Tibial nerve (tissue), 4 donors: ENCODE results near the gene ZNF587B. TPM values are rescaled to one million over a fixed set of nuclear protein-coding genes. Genes with fewer than 3 reads are reported as not detected.
"Not testable (repeated sequence)": the region's sequence is repeated elsewhere in the genome, so short reads cannot be mapped to it uniquely, and the experiment has no call there.

Experiments used
- DNase-seq, 2 donors: peaks; one replicate each; pipeline ENCODE4 v3.0.0-alpha.2; 2019; ENCODE audit warnings: low spot score in 2 of 2
- H3K27ac ChIP-seq, 4 donors: fragments of 200-600 bp; sonication (generic) in 3 of 4; one replicate each; pipeline ENCODE4 v1.5.1; 2017 to 2019; ENCODE audit warnings: mild to moderate bottlenecking in 1 of 4
- H3K27me3 ChIP-seq, 2 donors: fragments of 200-600 bp; sonication (generic) in 1 of 2; one replicate each; pipeline versions ENCODE4 v1.5.1 to v1.6.0; 2017 to 2019
- H3K36me3 ChIP-seq, 3 donors: fragments of 200-600 bp; sonication (generic); one replicate each; pipeline ENCODE4 v1.5.1; 2018 to 2019
- H3K4me1 ChIP-seq, 4 donors: fragments of 200-600 bp; sonication (generic) in 3 of 4; one replicate each; pipeline ENCODE4 v1.5.1; 2017 to 2019
- H3K4me3 ChIP-seq, 4 donors: fragments of 200-600 bp; sonication (generic) in 3 of 4; one replicate each; pipeline ENCODE4 v1.5.1; 2017 to 2019; ENCODE audit warnings: mild to moderate bottlenecking in 1 of 4, moderate library complexity in 1 of 4
- H3K9me3 ChIP-seq, 4 donors: fragments of 200-600 bp; sonication (generic) in 3 of 4; one replicate each; pipeline ENCODE4 v1.5.1; 2017 to 2019
- CTCF ChIP-seq, 5 experiments: fragments of 200-600 bp in 3 of 5; fragments of 450-650 bp in 2 of 5; sonication (generic) in 3 of 5; IDR thresholded peaks; one replicate each; pipeline ENCODE4 v1.5.1; 2016 to 2019; ENCODE audit warnings: antibody characterized with exemption in 5 of 5, mild to moderate bottlenecking in 3 of 5, moderate library complexity in 2 of 5
- EP300 ChIP-seq, 2 donors: sonication (generic); formaldehyde crosslinking; IDR thresholded peaks; one replicate each; pipeline ENCODE4 v1.6.1; 2017; ENCODE audit warnings: antibody characterized with exemption in 2 of 2, mild to moderate bottlenecking in 1 of 2
- POLR2A ChIP-seq, 2 donors: fragments of 450-650 bp; IDR thresholded peaks; one replicate each; pipeline ENCODE4 v1.6.1; 2017; ENCODE audit warnings: antibody characterized with exemption in 2 of 2, mild to moderate bottlenecking in 2 of 2, moderate library complexity in 2 of 2
- WGBS, 2 donors: methylation state at CpG; one replicate each; pipeline ENCODE4 v1.1.5; 2018; 5-methylcytosine and 5-hydroxymethylcytosine counted together
- total RNA-seq, 4 donors: library from RNA; depleted of rRNA; stranded (reverse); fragments of >200 nt; gene quantifications; one replicate each; pipeline ENCODE4 v1.1.0, GENCODE V29; 2016

Gene ZNF587B
- total RNA-seq, 4 donors from 2014 or later = 8.5 to 14.9 (median 10.1) TPM

GRCh38 chr19:57888560-57889231, 58.6 kb downstream of the ZNF587B start, which contains the start of gene ZNF814:
Gene ZNF814, minus strand, starts transcription at chr19:57889037. Its CDS starts 235 bp downstream, at chr19:57888802.
- WGBS, 2 donors = 1 to 3% methylated on average over 37 to 43 of the region's 43 CpGs
- Histone ChIP-seq H3K36me3 (peaks cover 0 to 86% (median 0%) of the 10 kb centered on the region in 3 donors), H3K27ac (peak within 1 kb of the TSS in 2 of 4 donors; percentile 56 to 64), H3K9me3 (peaks cover 0 to 97% (median 8%) of the 10 kb centered on the region in 4 donors), H3K27me3 (no peaks in the 10 kb centered on the region), H3K4me3 (peak within 1 kb of the TSS; percentile 32 to 72 (median 49)), H3K4me1 (no peaks in the 10 kb centered on the region)
- TF ChIP-seq CTCF (IDR thresholded peaks at IDR 0.05) (peak in 2 of 5 experiments; percentile 13 to 35), POLR2A (IDR thresholded peaks at IDR 0.05) (no peak), EP300 (IDR thresholded peaks at IDR 0.05) (no peak)
- peak; percentile 46 to 73 for DNase-seq

GRCh38 chr19:57890706-57891105, 60.6 kb downstream of the ZNF587B start:
- Histone ChIP-seq H3K36me3 (peaks cover 0 to 83% (median 0%) of the 10 kb centered on the region in 3 donors), H3K9me3 (peaks cover 0 to 92% (median 4%) of the 10 kb centered on the region in 4 donors)
- not testable (repeated sequence) for H3K27ac ChIP-seq, H3K27me3 ChIP-seq, DNase-seq, H3K4me1 ChIP-seq, H3K4me3 ChIP-seq
- WGBS, 2 donors = 45 to 57% methylated on average over 3 of the region's 3 CpGs

Other genes with a start within 250 kb of the ZNF587B start
- 1 to 10 TPM; 3.0 to 7.6 (median 5.0) TPM for gene ZIK1, start 246.2 kb upstream of the ZNF587B start, total RNA-seq
- 1 to 10 TPM; 1.3 to 9.6 (median 3.0) TPM for gene ZNF530, start 230.4 kb upstream of the ZNF587B start, total RNA-seq
- 10 to 100 TPM; 15.0 to 43.7 (median 25.4) TPM for gene ZNF134, start 216.1 kb upstream of the ZNF587B start, total RNA-seq
- gene ZNF211, start 197.1 kb upstream of the ZNF587B start, total RNA-seq = 10 to 100 TPM in 3 of 4 donors, 1 to 10 TPM in 1; 5.9 to 18.6 (median 14.0) TPM
- not detected for gene ZSCAN4, start 161.4 kb upstream of the ZNF587B start, total RNA-seq
- 10 to 100 TPM in 1 of 4 donors, 1 to 10 TPM in 3; 3.6 to 12.9 (median 7.2) TPM for gene ZNF551, start 148.3 kb upstream of the ZNF587B start, total RNA-seq
- 1 to 10 TPM in 2 of 4 donors, under 1 TPM in 2; 0.21 to 2.0 (median 0.71) TPM for gene ZNF154, start 121.1 kb upstream of the ZNF587B start, total RNA-seq
- 1 to 10 TPM; 1.5 to 3.1 (median 2.5) TPM for gene ZNF671, start 102.7 kb upstream of the ZNF587B start, total RNA-seq
- 10 to 100 TPM; 10.8 to 18.4 (median 12.6) TPM for gene ZNF776, start 83.5 kb upstream of the ZNF587B start, total RNA-seq
- 10 to 100 TPM in 3 of 4 donors, 1 to 10 TPM in 1; 7.9 to 18.8 (median 13.4) TPM for gene ZNF586, start 60.6 kb upstream of the ZNF587B start, total RNA-seq
- gene ZNF552, start 15.4 kb upstream of the ZNF587B start, total RNA-seq = 10 to 100 TPM in 2 of 4 donors, 1 to 10 TPM in 2; 4.2 to 19.5 (median 10.5) TPM
- gene ZNF587, start 19.6 kb downstream of the ZNF587B start, total RNA-seq = 10 to 100 TPM; 21.0 to 34.8 (median 28.3) TPM
- 10 to 100 TPM in 2 of 4 donors, 1 to 10 TPM in 2; 4.6 to 32.3 (median 8.2) TPM for gene ZNF814, start 58.7 kb downstream of the ZNF587B start, total RNA-seq
- gene ZNF417, start 86.3 kb downstream of the ZNF587B start, total RNA-seq = 10 to 100 TPM; 10.3 to 18.0 (median 14.4) TPM
- gene ZNF418, start 105.1 kb downstream of the ZNF587B start, total RNA-seq = 1 to 10 TPM; 2.1 to 6.1 (median 3.3) TPM
- gene ZNF256, start 117.4 kb downstream of the ZNF587B start, total RNA-seq = 1 to 10 TPM; 2.6 to 6.3 (median 3.6) TPM
- gene C19orf18, start 144.2 kb downstream of the ZNF587B start, total RNA-seq = under 1 TPM in 1 of 4 donors, not detected in 3; 0.66 TPM
- 10 to 100 TPM; 24.6 to 44.4 (median 37.7) TPM for gene ZNF606, start 172.5 kb downstream of the ZNF587B start, total RNA-seq
- gene ZSCAN1, start 203.7 kb downstream of the ZNF587B start, total RNA-seq = 1 to 10 TPM in 1 of 4 donors, not detected in 3; 1.5 TPM
- 10 to 100 TPM in 1 of 4 donors, 1 to 10 TPM in 3; 6.7 to 11.1 (median 9.5) TPM for gene ZNF135, start 229.0 kb downstream of the ZNF587B start, total RNA-seq